Kidney epithelial cell (primary cell): Measurements from ENCODE around the gene SGF29. TPM values are rescaled to one million over a fixed set of nuclear protein-coding genes. Genes with fewer than 3 reads are reported as not detected.
"Not testable (repeated sequence)": the region's sequence is repeated elsewhere in the genome, so short reads cannot be mapped to it uniquely, and the experiment has no call there.

Experiments
- DNase-seq: peaks from one replicate; pipeline ENCODE4 v3.0.0-alpha.2; 2010; ENCODE audit warnings: low read depth
- H3K27me3 ChIP-seq: 2 replicates; pipeline ENCODE4 v1.6.0; 2011; ENCODE audit warnings: low read length; ENCODE audit not compliant: control insufficient read depth, insufficient read depth
- H3K36me3 ChIP-seq: 2 replicates; pipeline ENCODE4 v1.5.1; 2011; ENCODE audit warnings: low read length; ENCODE audit not compliant: control insufficient read depth, insufficient read depth
- H3K4me3 ChIP-seq: 2 replicates; pipeline ENCODE4 v1.5.1; 2011; ENCODE audit warnings: low read depth, mild to moderate bottlenecking, control low read depth, low read length
- total RNA-seq: library from RNA; depleted of rRNA; stranded (reverse); fragments of >200 nt; gene quantifications from 2 replicates; pipeline ENCODE4 v1.2.3, GENCODE V29; 2015
- TF ChIP-seq, protein P1 (sequence below): IDR thresholded peaks from 2 replicates; pipeline ENCODE4 v1.5.1; 2011; ENCODE audit warnings: mild to moderate bottlenecking, moderate library complexity, low read length, control low read depth, inconsistent platforms; ENCODE audit not compliant: insufficient read depth, poor library complexity, severe bottlenecking

Gene SGF29
- total RNA-seq, 1 donor from 2014 or later = 32.5 TPM

GRCh38 chr16:28616636-28617035 lies 62.9 kb downstream of the SGF29 start:
- no peak for DNase-seq
- TF ChIP-seq, protein P1, sequence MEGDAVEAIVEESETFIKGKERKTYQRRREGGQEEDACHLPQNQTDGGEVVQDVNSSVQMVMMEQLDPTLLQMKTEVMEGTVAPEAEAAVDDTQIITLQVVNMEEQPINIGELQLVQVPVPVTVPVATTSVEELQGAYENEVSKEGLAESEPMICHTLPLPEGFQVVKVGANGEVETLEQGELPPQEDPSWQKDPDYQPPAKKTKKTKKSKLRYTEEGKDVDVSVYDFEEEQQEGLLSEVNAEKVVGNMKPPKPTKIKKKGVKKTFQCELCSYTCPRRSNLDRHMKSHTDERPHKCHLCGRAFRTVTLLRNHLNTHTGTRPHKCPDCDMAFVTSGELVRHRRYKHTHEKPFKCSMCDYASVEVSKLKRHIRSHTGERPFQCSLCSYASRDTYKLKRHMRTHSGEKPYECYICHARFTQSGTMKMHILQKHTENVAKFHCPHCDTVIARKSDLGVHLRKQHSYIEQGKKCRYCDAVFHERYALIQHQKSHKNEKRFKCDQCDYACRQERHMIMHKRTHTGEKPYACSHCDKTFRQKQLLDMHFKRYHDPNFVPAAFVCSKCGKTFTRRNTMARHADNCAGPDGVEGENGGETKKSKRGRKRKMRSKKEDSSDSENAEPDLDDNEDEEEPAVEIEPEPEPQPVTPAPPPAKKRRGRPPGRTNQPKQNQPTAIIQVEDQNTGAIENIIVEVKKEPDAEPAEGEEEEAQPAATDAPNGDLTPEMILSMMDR = no peak
- Histone ChIP-seq H3K36me3 (no peaks in the 10 kb centered on the region), H3K4me3 (no peak overlapping the region), H3K27me3 (no peaks in the 10 kb centered on the region)

GRCh38 chr16:28617874-28618273 lies 64.2 kb downstream of the SGF29 start:
- peak; percentile 31 for DNase-seq
- TF ChIP-seq, protein P1 = no peak
- Histone ChIP-seq H3K4me3 (no peak overlapping the region), H3K36me3 (no peaks in the 10 kb centered on the region), H3K27me3 (no peaks in the 10 kb centered on the region)

GRCh38 chr16:28620316-28620715 lies 66.6 kb downstream of the SGF29 start:
- H3K36me3 ChIP-seq, DNase-seq, H3K4me3 ChIP-seq, H3K27me3 ChIP-seq: not testable (repeated sequence)

- no peaks in the 10 kb centered on the region for H3K27me3 ChIP-seq
- TF ChIP-seq, protein P1 = no peak
- no peaks in the 10 kb centered on the region for H3K36me3 ChIP-seq
- no peak for DNase-seq
- H3K4me3 ChIP-seq = no peak overlapping the region
Observed at GRCh38 chr16:28621481-28622155, 67.9 kb downstream of the SGF29 start.

DNA sequence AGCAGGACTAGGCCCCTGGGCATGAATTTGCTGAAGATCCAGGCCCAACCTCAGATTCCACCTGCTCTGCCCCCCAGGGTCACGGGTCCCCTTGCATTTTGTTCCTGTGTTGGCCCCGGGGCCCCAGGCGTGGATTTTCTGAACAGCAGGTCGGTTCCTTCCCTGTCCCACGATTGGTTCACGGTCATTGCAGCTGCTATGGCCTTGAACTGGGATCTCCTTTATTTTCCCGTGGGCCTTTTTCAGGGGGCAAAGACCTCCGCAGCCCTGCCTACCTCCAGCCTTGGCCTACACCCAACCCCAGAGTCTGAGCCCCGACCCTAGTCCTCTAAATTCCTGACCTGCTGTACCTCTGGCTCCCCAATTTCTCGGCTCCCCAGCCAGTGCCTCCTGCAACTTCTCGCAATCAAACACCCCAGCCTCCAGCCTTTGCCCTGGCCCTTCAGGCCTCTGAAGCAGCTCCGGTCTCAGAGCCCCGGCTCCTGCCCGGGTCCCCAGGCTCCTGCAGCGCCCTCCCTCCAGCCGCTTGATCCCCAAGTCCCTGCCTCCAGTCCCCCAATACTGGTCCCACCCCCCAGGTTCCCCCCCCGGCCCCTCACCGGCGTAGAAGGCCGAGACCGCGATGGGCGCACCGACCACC lies 68.9 kb downstream of the SGF29 start:
- not testable (repeated sequence) for H3K36me3 ChIP-seq, H3K27me3 ChIP-seq, DNase-seq
- peak overlapping the region; percentile 37 for H3K4me3 ChIP-seq

DNA sequence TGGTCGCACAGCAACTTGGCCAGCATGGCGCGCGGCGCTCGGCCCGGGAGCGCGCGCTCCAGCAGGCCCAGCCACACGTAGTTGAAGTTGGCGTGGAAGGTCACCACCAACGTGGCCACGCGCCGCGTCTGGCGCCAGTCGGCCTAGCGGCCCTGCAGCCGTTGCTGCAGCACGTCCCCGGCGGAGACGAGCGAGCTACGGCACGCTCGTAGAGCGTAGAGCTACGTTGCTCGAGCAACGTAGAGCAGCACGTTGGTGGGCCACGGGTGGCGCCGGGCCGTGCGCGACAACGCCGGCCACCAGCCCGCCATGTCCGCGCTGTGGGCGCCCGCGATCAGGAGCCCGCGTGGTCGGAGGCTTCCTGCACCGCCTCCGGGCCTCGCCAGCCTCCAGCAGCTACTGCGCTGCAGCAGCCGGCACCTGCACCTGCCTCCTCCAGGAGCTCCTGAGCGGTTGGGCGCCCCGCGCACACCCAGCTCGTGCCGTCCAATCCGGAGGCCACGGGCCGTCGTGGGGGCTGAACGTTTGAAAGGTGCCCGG lies 69.5 kb downstream of the SGF29 start:
- H3K36me3 ChIP-seq = no peaks in the 10 kb centered on the region
- TF ChIP-seq, protein P1 = no peak
- peak overlapping the region; percentile 37 for H3K4me3 ChIP-seq
- DNase-seq = no peak
- no peaks in the 10 kb centered on the region for H3K27me3 ChIP-seq

DNA sequence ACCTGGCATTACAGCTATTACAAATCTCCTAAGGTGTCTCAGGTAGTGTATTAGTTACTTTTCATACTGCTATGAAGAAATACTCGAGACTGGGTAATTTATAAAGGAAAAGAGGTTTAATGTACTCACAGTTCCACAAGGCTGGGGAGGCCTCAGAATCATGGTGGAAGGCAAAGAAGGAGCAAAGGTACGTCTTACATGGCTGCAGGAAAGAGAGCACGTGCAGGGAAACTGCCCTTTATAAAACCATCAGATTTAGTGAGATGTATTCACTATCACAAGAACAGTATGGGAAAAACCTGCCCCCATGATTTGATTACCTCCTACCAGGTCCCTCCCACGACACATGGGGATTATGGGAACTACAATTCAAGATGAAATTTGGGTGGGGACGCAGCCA lies 77.2 kb downstream of the SGF29 start:
- not testable (repeated sequence) for H3K27me3 ChIP-seq, H3K36me3 ChIP-seq, DNase-seq, H3K4me3 ChIP-seq

DNA sequence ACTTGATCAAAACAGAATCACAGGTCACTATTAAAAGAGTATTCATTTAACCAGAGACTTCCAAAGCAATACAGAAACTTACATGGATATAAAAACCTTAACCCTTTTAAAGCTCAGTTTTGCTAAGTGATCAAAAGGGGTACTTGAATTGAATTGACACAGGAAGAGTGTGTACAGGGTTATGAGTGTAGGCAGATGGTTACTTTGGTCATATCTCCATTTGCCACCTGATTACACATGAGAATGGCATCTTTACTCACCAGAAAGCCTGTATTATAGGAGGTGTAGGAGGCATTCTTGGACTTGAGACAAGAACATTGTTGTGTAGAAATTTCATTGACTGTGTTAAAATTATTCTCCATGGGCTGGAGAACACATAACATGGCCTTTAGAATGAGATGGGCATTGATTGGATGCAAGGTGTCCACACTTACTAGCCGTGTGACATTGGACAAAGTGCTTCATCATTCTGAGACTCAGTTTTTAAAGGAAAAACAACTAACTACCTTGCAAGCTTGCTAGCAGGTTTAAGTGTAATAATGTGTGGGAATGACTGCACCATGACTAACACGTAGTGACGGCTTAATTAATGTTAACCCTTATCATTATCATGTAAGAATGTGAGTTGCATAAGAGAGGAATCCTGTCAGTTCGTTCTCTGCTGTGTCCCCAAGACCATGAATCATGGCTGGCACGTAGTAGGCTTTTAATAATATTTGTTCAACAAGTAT lies 82.5 kb downstream of the SGF29 start:
- not testable (repeated sequence) for H3K4me3 ChIP-seq, H3K27me3 ChIP-seq, H3K36me3 ChIP-seq
- peak; percentile 57 for DNase-seq

- DNase-seq, H3K4me3 ChIP-seq, H3K36me3 ChIP-seq, H3K27me3 ChIP-seq: not testable (repeated sequence)
Observed at GRCh38 chr16:28637765-28638164, 84.0 kb downstream of the SGF29 start, which contains the start of gene NPIPB8. TSS of gene NPIPB8 (plus strand) at chr16:28638065. CDS start at chr16:28638361, 296 bp downstream.

DNA sequence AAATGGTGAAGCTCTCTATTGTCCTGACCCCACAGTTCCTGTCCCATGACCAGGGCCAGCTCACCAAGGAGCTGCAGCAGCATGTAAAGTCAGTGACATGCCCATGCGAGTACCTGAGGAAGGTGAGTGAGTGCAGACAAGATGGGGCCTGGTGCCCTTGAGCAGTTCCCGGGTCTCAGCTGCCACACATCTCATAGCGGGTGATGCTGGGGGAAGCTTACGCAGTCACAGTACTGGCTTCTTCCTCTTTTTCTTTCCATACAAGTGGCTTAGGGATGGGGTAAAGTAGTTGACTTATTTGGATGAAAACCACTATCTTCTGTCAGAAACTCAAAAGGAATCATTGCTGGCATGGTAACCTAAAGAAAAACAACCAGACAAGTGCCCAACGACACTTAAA lies 84.6 kb downstream of the SGF29 start:
- H3K27me3 ChIP-seq, DNase-seq, H3K36me3 ChIP-seq, H3K4me3 ChIP-seq: not testable (repeated sequence)
